Activated CD8-positive, alpha-beta memory T cell treated with anti-CD3 and anti-CD28 coated beads for 1 hour (primary cell): ENCODE measurements around the gene MYH11.
A peak's percentile ranks its signal among the peaks of the same experiment; 100 is the strongest.

Experiments
- DNase-seq, 2 donors: peaks; one replicate each; pipeline ENCODE4 v3.0.0-alpha.2; 2020; ENCODE audit warnings: low read depth in 1 of 2; ENCODE audit errors: extremely low read depth in 1 of 2

Gene MYH11

GRCh38 chr16:15856901-15857698 is at the start of gene MYH11:
Gene MYH11, minus strand, starts transcription at chr16:15857028. Its CDS starts 18,776 bp downstream, at chr16:15838252.
- DNase-seq = no peak

- no peak for DNase-seq
These were observed 49.6 kb upstream of the MYH11 start for GRCh38 chr16:15906439-15906838.

GRCh38 chr16:15903960-15904359 is 47.1 kb upstream of the MYH11 start:
- no peak for DNase-seq

- no peak for DNase-seq
These were observed 44.2 kb upstream of the MYH11 start for GRCh38 chr16:15900901-15901500.

GRCh38 chr16:15900357-15900756 is 43.5 kb upstream of the MYH11 start:
- no peak for DNase-seq

- DNase-seq = no peak
These were observed 42.8 kb upstream of the MYH11 start for GRCh38 chr16:15899538-15900100.

GRCh38 chr16:15898654-15899053 is 41.8 kb upstream of the MYH11 start:
- DNase-seq = no peak

- DNase-seq = no peak
These were observed 41.0 kb upstream of the MYH11 start for GRCh38 chr16:15897834-15898254.

- no peak for DNase-seq
These were observed 40.4 kb upstream of the MYH11 start for GRCh38 chr16:15897121-15897780.

- DNase-seq = no peak
These were observed 37.9 kb upstream of the MYH11 start for GRCh38 chr16:15894571-15895374.

GRCh38 chr16:15891508-15891907 is 34.7 kb upstream of the MYH11 start:
- DNase-seq = no peak

- peak; percentile 99 to 100 for DNase-seq
These were observed 31.5 kb upstream of the MYH11 start, which contains the start of gene CEP20 for GRCh38 chr16:15888072-15888976. Gene CEP20, minus strand, starts transcription at chr16:15888603. Its CDS starts 18 bp downstream, at chr16:15888585.

- DNase-seq = no peak
These were observed 30.5 kb upstream of the MYH11 start for GRCh38 chr16:15887283-15887682.

GRCh38 chr16:15886078-15886477 is 29.2 kb upstream of the MYH11 start:
- no peak for DNase-seq

GRCh38 chr16:15885560-15886001 is 28.8 kb upstream of the MYH11 start:
- no peak for DNase-seq

GRCh38 chr16:15882563-15882962 is 25.7 kb upstream of the MYH11 start:
- DNase-seq = no peak

GRCh38 chr16:15881794-15882379 is 25.1 kb upstream of the MYH11 start:
- no peak for DNase-seq

GRCh38 chr16:15880434-15881308 is 23.8 kb upstream of the MYH11 start:
- no peak for DNase-seq
